Naive thymus-derived CD4-positive, alpha-beta T cell (primary cell): ENCODE results near the gene ANKDD1B. TPM values are rescaled to one million over a fixed set of nuclear protein-coding genes. Genes with fewer than 3 reads are reported as not detected.

Source experiments
- polyA plus RNA-seq, 2 donors: library from polyadenylated mRNA; unstranded; fragments of 300-500 nt; fragmentation: Illumina TruSeq; gene quantifications; one replicate each; pipeline ENCODE4 v1.2.3, GENCODE V29; 2021
- total RNA-seq, 6 experiments: library from RNA in 5 of 6; stranded (reverse) in 5 of 6; gene quantifications; 1 replicate in 5 of 6; 2 replicates in 1 of 6; pipeline ENCODE4 v1.2.3 and lab custom pipeline; 2021 to 2026

The ANKDD1B gene
- total and polyA plus RNA-seq, 7 experiments from 2014 or later = 0.12 to 0.70 (median 0.36) TPM; not detected in 1

Other genes with a start within 250 kb of the ANKDD1B start
- 10 to 100 TPM; 34.4 to 60.4 (median 39.3) TPM for gene CERT1, start 99.8 kb upstream of the ANKDD1B start, total RNA-seq
- gene CERT1, start 99.8 kb upstream of the ANKDD1B start, polyA plus RNA-seq = 10 to 100 TPM; 13.3 to 18.8 TPM
- gene POLK, start 99.6 kb upstream of the ANKDD1B start, total RNA-seq = 10 to 100 TPM; 20.6 to 36.6 (median 24.9) TPM
- gene POLK, start 99.6 kb upstream of the ANKDD1B start, polyA plus RNA-seq = 10 to 100 TPM; 16.7 to 22.5 TPM
- 10 to 100 TPM in 4 of 5 experiments, 1 to 10 TPM in 1; 8.5 to 17.9 (median 15.0) TPM for gene POC5, start 106.0 kb downstream of the ANKDD1B start, total RNA-seq
- 10 to 100 TPM; 10.6 to 18.0 TPM for gene POC5, start 106.0 kb downstream of the ANKDD1B start, polyA plus RNA-seq